ENCODE results near the gene MYORG. TPM values are rescaled to one million over a fixed set of nuclear protein-coding genes. Genes with fewer than 3 reads are reported as not detected.

The MYORG gene
- total RNA-seq, 1 experiment from 2014 or later = 11.5 TPM

DNA sequence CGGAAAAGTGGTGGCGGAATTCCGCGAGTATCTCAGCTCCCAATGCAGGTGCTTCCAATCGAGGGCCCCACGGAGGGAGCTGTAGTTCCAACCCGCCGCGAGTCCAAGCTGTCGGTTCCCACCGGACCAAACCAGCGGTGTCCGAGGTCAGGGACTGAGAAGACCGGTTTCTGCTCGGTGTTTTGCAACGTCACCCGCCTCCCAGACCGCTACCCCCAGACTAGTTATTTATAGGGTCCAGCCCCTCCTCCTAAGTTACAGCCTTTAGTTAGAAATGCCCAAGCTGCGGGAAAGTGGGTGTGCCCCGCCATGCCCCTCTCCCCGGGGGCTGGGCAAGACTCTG lies 677 bp upstream of the MYORG start:
- peak; percentile 17 for DNase-seq
- intact Hi-C loops (cut with micrococcal nuclease; ENCODE audit: unreplicated experiment) = no loop called here

DNA sequence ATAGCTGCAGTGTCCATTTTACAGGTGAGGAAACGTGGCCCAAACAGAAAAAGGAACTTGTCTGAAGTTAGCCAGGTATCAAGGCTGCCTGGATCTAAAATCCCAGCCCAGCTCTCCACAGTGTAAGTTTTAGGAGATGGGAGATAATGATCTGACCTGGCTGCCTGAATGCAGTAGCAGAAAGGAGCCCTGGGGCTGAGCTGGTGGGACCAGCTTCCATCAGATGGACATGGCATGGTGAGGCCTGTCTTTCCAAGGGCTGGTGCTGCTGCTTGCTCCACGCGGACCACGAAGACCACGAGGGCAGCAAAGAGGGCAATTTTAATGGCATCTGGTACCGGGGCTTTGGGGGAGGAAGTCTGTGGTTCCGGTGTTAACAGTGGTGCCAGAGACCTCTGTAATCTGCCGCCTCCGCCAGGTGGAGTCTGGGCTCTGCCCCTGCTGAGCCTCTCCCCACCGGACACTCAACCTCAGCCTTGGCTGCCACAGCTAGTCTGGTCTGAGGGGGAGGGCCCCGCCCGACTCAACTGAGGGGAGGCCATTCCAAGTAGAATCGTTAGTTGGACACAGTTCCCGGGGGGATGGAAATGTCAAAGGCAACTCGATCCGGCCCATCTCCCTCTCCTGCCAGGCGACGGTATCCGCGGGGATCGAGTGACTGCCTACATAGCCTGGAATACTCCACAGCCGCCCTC lies 650 bp downstream of the MYORG start:
- no peak for TF ChIP-seq CTCF (IDR thresholded peaks at IDR 0.05; ENCODE audit: unreplicated experiment)
- H3K36me3 Mint-ChIP-seq (ENCODE audit: insufficient read depth, unreplicated experiment) = peaks cover 28% of the 10 kb centered on the region
- TSS peak; percentile 62 for BruUV-seq (replicated peaks)
- no peaks in the 10 kb centered on the region for H3K9me3 Mint-ChIP-seq (ENCODE audit: low read depth, unreplicated experiment)
- H3K27ac Mint-ChIP-seq (ENCODE audit: unreplicated experiment) = peak overlapping the region; percentile 47
- intact Hi-C loops (cut with micrococcal nuclease; ENCODE audit: unreplicated experiment) = no loop called here
- peaks cover 10% of the 10 kb centered on the region for H3K27me3 Mint-ChIP-seq (ENCODE audit: unreplicated experiment)
- H3K4me3 Mint-ChIP-seq (ENCODE audit: low read depth, unreplicated experiment) = peak overlapping the region; percentile 82
- CTCF ChIA-PET = interaction anchor here (0.5 to 2.0 kb wide), 7 partner anchors 16 to 303 kb away, joined by 3 to 5 read pairs (median 3); no protein-coding TSS in a partner anchor
- H3K4me1 Mint-ChIP-seq (ENCODE audit: low read depth, unreplicated experiment) = peaks cover 38% of the 10 kb centered on the region
- DNase-seq = peak; percentile 67

More for the DNA sequence above, 677 bp upstream of the MYORG start:
- Mint-ChIP-seq H3K36me3 (ENCODE audit: insufficient read depth, unreplicated experiment) (peaks cover 25% of the 10 kb centered on the region), H3K27ac (ENCODE audit: unreplicated experiment) (no peak overlapping the region), H3K4me3 (ENCODE audit: low read depth, unreplicated experiment) (peak overlapping the region; percentile 82), H3K27me3 (ENCODE audit: unreplicated experiment) (peaks cover 23% of the 10 kb centered on the region), H3K4me1 (ENCODE audit: low read depth, unreplicated experiment) (peaks cover 38% of the 10 kb centered on the region), H3K9me3 (ENCODE audit: low read depth, unreplicated experiment) (no peaks in the 10 kb centered on the region)
- TF ChIP-seq CTCF (IDR thresholded peaks at IDR 0.05; ENCODE audit: unreplicated experiment) = no peak
- CTCF ChIA-PET = interaction anchor here (1.1 to 2.0 kb wide), 3 partner anchors 39 to 58 kb away, joined by 3 to 5 read pairs (median 4); no protein-coding TSS in a partner anchor
- BruUV-seq (replicated peaks) = no TSS peak

- TF ChIP-seq CTCF (IDR thresholded peaks at IDR 0.05; ENCODE audit: unreplicated experiment) = no peak
- Mint-ChIP-seq H3K36me3 (ENCODE audit: insufficient read depth, unreplicated experiment) (peaks cover 28% of the 10 kb centered on the region), H3K27me3 (ENCODE audit: unreplicated experiment) (peaks cover 8% of the 10 kb centered on the region), H3K9me3 (ENCODE audit: low read depth, unreplicated experiment) (no peaks in the 10 kb centered on the region), H3K4me3 (ENCODE audit: low read depth, unreplicated experiment) (peak overlapping the region; percentile 82), H3K27ac (ENCODE audit: unreplicated experiment) (no peak overlapping the region), H3K4me1 (ENCODE audit: low read depth, unreplicated experiment) (peaks cover 38% of the 10 kb centered on the region)
- intact Hi-C loops (cut with micrococcal nuclease; ENCODE audit: unreplicated experiment) = no loop called here
- no TSS peak for BruUV-seq (replicated peaks)
- peak; percentile 30 for DNase-seq
- CTCF ChIA-PET = interaction anchor here (1.0 to 1.1 kb wide), 2 partner anchors 15 to 212 kb away, joined by 3 read pairs; no protein-coding TSS in a partner anchor
Measured at GRCh38 chr9:34374905-34375552, 1.7 kb downstream of the MYORG start.

DNA sequence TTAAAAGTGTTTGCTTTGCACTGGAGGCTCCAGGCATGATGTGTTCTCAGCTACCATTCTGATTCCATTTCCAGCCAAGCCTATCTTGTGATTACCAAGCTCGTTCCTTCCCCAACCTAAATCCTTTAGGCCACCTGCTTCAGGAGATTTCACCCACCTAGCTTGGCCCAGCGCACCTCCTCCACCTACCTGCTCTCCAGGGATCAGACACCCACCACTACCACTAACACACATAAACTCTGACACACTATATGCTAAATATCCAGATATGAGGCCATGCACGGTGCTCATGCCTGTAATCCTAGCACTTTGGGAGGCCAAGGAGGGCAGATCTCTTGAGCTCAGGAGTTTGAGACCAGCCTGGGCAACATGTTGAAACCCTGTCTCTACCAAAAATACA lies 2.4 kb downstream of the MYORG start:
- intact Hi-C loops (cut with micrococcal nuclease; ENCODE audit: unreplicated experiment) = no loop called here
- H3K4me3 Mint-ChIP-seq (ENCODE audit: low read depth, unreplicated experiment) = no peak overlapping the region
- H3K4me1 Mint-ChIP-seq (ENCODE audit: low read depth, unreplicated experiment) = peaks cover 33% of the 10 kb centered on the region
- peaks cover 28% of the 10 kb centered on the region for H3K36me3 Mint-ChIP-seq (ENCODE audit: insufficient read depth, unreplicated experiment)
- H3K9me3 Mint-ChIP-seq (ENCODE audit: low read depth, unreplicated experiment) = no peaks in the 10 kb centered on the region
- peak overlapping the region; percentile 0 for H3K27ac Mint-ChIP-seq (ENCODE audit: unreplicated experiment)
- H3K27me3 Mint-ChIP-seq (ENCODE audit: unreplicated experiment) = peaks cover 8% of the 10 kb centered on the region
- no peak for TF ChIP-seq CTCF (IDR thresholded peaks at IDR 0.05; ENCODE audit: unreplicated experiment)
- no TSS peak for BruUV-seq (replicated peaks)
- CTCF ChIA-PET = no interaction called here
- DNase-seq = no peak

All from Calu3 (cell line).